HL-60 (cell line): ENCODE data around the gene DCC.

Source experiments
- CTCF ChIP-seq: IDR thresholded peaks from one replicate; pipeline ENCODE4 v1.5.1; 2011; ENCODE audit warnings: low read length, control low read depth, inconsistent platforms; ENCODE audit not compliant: insufficient read depth
- GABPA ChIP-seq: IDR thresholded peaks from 2 replicates; pipeline ENCODE4 v1.6.1; 2012; ENCODE audit warnings: low read depth
- POLR2AphosphoS5 ChIP-seq: IDR thresholded peaks from 2 replicates; pipeline ENCODE4 v1.6.1; 2012; ENCODE audit warnings: low read depth
- REST ChIP-seq: IDR thresholded peaks from 2 replicates; pipeline ENCODE4 v1.6.1; 2012; ENCODE audit warnings: low read depth; ENCODE audit not compliant: insufficient replicate concordance
- SPI1 ChIP-seq: IDR thresholded peaks from 2 replicates; pipeline ENCODE4 v1.6.1; 2012; ENCODE audit warnings: low read depth, mild to moderate bottlenecking, borderline replicate concordance

- TF ChIP-seq CTCF = no peak
- TF ChIP-seq POLR2AphosphoS5 = no peak
- TF ChIP-seq REST = no peak
- TF ChIP-seq GABPA = no peak
- no peak for TF ChIP-seq SPI1
Measured at GRCh38 chr18:52408800-52409302, 68.9 kb downstream of the DCC start.
